ENCODE results near the gene TMEM59.
"Not testable (repeated sequence)": the region's sequence is repeated elsewhere in the genome, so short reads cannot be mapped to it uniquely, and the experiment has no call there.

Gene TMEM59

GRCh38 chr1:54052431-54052933 lies 522 bp downstream of the TMEM59 start:
- DNase-seq: peak; percentile 51

DNA sequence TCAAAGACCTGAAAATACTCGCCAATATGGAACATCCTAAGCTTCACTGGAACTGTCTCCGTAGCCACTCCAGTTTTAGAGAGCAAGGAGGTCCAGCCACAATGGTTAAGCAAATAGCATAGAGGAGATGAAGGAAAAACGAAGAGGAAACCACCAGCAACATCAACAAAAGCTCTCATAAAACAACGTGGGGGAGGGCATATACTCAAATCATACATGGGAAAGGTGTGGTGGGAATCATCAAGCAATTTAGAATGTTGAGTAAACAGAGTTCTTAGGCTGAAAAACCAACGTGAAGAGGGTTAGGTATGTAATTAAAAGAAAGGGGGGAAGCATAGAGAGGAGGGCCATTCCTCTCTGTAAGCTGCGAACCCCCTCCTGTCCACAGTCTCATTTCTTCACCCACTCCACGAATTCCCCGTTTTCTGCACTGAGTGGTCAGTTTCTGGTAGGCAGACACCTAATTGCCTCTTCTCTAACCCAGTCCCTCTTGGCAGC lies 1.0 kb downstream of the TMEM59 start:
- DNase-seq: no peak

- DNase-seq: not testable (repeated sequence)
Measured at GRCh38 chr1:54050435-54050834, 2.6 kb downstream of the TMEM59 start.

- DNase-seq: no peak
Measured at GRCh38 chr1:54047384-54048305, 5.4 kb downstream of the TMEM59 start.

- no peak for DNase-seq
Measured at GRCh38 chr1:54046671-54047383, 6.2 kb downstream of the TMEM59 start.

- no peak for DNase-seq
Measured at GRCh38 chr1:54045496-54045895, 7.5 kb downstream of the TMEM59 start.

DNA sequence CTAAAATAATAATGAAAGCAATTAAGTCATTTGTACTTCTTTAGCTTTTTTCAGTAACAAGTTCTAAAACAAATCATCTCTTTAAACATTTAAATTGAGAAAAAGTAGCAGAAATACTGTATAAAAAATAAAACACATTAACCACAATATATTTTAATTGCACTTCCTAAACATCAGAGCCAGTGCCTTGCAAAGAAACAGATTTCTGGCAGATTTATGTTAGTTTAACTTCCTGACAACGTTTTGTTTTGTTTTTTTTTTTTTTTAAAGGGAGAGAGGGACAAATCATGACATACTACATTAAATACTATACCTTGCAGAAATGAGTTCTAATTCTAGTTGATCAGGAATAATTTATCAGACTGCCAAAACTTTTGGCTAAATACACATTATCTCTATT lies 11.2 kb downstream of the TMEM59 start:
- DNase-seq: no peak

GRCh38 chr1:54037476-54037875 lies 15.5 kb downstream of the TMEM59 start:
- no peak for DNase-seq

- DNase-seq: no peak
Measured at GRCh38 chr1:54028306-54029251, 24.4 kb downstream of the TMEM59 start.

- no peak for DNase-seq
Measured at GRCh38 chr1:54027848-54028247, 25.2 kb downstream of the TMEM59 start.

GRCh38 chr1:54024811-54025210 lies 28.2 kb downstream of the TMEM59 start:
- not testable (repeated sequence) for DNase-seq

DNA sequence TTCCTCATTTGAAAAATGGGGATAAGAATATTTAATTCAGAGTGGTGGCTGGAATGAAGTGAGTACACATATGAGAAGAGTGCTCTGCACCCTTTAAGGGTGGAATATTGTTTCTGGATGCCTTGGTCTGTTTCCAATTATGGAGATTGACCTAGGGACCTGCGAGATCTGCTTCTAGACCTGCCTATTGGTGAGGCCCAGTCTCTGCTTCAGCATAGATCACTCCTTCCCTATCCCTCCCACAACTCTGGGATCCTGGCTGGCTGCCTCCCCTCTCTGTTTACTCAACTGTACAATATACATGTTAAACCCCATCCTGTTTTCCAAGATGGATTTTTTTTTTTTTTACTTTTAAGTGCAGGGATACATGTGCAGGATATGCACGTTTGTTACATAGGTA lies 28.6 kb downstream of the TMEM59 start:
- DNase-seq: no peak

- DNase-seq: not testable (repeated sequence)
Measured at GRCh38 chr1:54019562-54020176, 33.3 kb downstream of the TMEM59 start.

GRCh38 chr1:54018635-54019034 lies 34.4 kb downstream of the TMEM59 start:
- DNase-seq: no peak

GRCh38 chr1:54017979-54018378 lies 35.0 kb downstream of the TMEM59 start, which contains the start of gene LDLRAD1:
LDLRAD1 (minus strand) TSS chr1:54018186; CDS start chr1:54018112, 74 bp downstream.
- DNase-seq: no peak

DNA sequence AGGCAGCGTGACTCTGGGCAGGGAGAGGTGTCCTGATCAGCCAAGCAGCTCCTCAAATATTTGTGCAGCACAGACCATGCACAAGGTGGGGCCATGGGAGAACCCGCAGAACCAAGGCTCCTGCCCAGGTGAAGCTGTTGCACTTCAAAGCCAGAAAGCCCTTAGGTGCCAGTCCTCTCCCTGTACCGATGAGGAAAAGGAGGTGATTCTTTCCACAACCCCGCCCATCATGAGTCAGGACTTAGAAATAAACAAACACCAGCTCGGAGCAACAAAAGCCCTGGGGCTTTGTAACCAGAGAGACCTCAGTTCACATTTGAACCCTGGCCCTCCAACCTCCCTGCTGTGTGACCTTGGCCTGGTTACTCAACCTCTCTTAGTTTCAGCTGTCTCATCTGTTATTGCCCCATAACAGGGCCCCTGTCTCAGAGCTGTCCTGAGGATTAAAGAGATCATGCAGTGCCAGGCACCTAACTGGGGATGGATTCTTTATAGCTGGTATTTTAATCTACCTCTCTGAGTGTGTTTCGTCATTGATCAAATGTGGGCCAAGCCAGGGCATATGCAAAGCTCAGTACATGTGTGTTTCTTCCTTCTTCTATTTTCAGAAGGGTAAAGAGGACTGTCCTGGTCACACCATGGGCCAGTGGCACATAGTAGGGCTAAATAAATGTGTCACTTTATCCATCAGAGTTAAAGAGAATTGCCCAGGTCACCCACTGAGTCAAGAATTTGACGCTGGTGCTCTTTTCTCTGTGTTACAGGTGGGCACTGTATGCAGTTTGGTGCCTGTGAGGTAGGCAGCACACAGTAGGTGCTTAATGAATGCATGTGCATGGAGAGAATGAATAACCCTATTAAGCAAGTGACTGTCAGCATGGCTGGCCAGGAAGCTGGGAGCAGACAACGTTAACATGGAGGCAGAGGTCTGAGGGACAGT lies 36.4 kb downstream of the TMEM59 start:
- no peak for DNase-seq

- DNase-seq: no peak
Measured at GRCh38 chr1:54014009-54014629, 38.9 kb downstream of the TMEM59 start.

- no peak for DNase-seq
Measured at GRCh38 chr1:54013393-54014008, 39.5 kb downstream of the TMEM59 start.

- DNase-seq: no peak
Measured at GRCh38 chr1:54012863-54013262, 40.1 kb downstream of the TMEM59 start.

GRCh38 chr1:54012008-54012325 lies 41.0 kb downstream of the TMEM59 start:
- no peak for DNase-seq

All from CD4-positive, alpha-beta T cell treated with Interleukin-10 for 1 hour (primary cell).